NCI-H2227 (cell line): ENCODE results near the gene SLC39A9.
"Not testable (repeated sequence)": the region's sequence is repeated elsewhere in the genome, so short reads cannot be mapped to it uniquely, and the experiment has no call there.

Experiments
- DNase-seq: peaks from one replicate; lab custom pipeline; 2025; ENCODE audit not compliant: unreplicated experiment; lab: John Stamatoyannopoulos, UW

Gene SLC39A9

GRCh38 chr14:69366761-69367160, 31.7 kb upstream of the SLC39A9 start:
- no peak for DNase-seq

GRCh38 chr14:69368381-69368780, 30.1 kb upstream of the SLC39A9 start:
- DNase-seq = no peak

GRCh38 chr14:69370061-69370460, 28.4 kb upstream of the SLC39A9 start:
- DNase-seq = no peak

- no peak for DNase-seq
Measured at GRCh38 chr14:69372146-69372545, 26.3 kb upstream of the SLC39A9 start.

GRCh38 chr14:69373104-69373503, 25.4 kb upstream of the SLC39A9 start:
- DNase-seq = peak; percentile 86

GRCh38 chr14:69374235-69374634, 24.3 kb upstream of the SLC39A9 start:
- peak; percentile 6 for DNase-seq

- DNase-seq = no peak
Measured at GRCh38 chr14:69375182-69375581, 23.3 kb upstream of the SLC39A9 start.

- DNase-seq = no peak
Measured at GRCh38 chr14:69375722-69376121, 22.8 kb upstream of the SLC39A9 start.

- DNase-seq = no peak
Measured at GRCh38 chr14:69376439-69376838, 22.1 kb upstream of the SLC39A9 start.

- no peak for DNase-seq
Measured at GRCh38 chr14:69378274-69378673, 20.2 kb upstream of the SLC39A9 start.

GRCh38 chr14:69387311-69387710, 11.2 kb upstream of the SLC39A9 start:
- no peak for DNase-seq

- not testable (repeated sequence) for DNase-seq
Measured at GRCh38 chr14:69391400-69391799, 7.1 kb upstream of the SLC39A9 start.

- DNase-seq = no peak
Measured at GRCh38 chr14:69392481-69392880, 6.0 kb upstream of the SLC39A9 start.

GRCh38 chr14:69395929-69396328, 2.6 kb upstream of the SLC39A9 start:
- no peak for DNase-seq

- DNase-seq = peak; percentile 70
Measured at GRCh38 chr14:69398818-69399210, 322 bp downstream of the SLC39A9 start.

GRCh38 chr14:69399750-69400149, 1.3 kb downstream of the SLC39A9 start:
- DNase-seq = no peak

GRCh38 chr14:69400154-69400553, 1.7 kb downstream of the SLC39A9 start:
- DNase-seq = no peak

GRCh38 chr14:69401841-69402240, 3.3 kb downstream of the SLC39A9 start:
- DNase-seq = no peak

GRCh38 chr14:69404478-69404877, 6.0 kb downstream of the SLC39A9 start:
- no peak for DNase-seq

GRCh38 chr14:69404883-69405282, 6.4 kb downstream of the SLC39A9 start:
- DNase-seq = no peak

GRCh38 chr14:69405762-69406161, 7.3 kb downstream of the SLC39A9 start:
- no peak for DNase-seq

- no peak for DNase-seq
Measured at GRCh38 chr14:69408331-69408960, 10.0 kb downstream of the SLC39A9 start.

- no peak for DNase-seq
Measured at GRCh38 chr14:69413483-69413882, 15.0 kb downstream of the SLC39A9 start.
